Suppressor macrophage treated with lipopolysaccharide for 1 hour (primary cell): ENCODE data around the gene EDA.
"Not testable (repeated sequence)": the region's sequence is repeated elsewhere in the genome, so short reads cannot be mapped to it uniquely, and the experiment has no call there.

Experiments used
- DNase-seq, 3 donors: peaks; one replicate each; pipeline ENCODE4 v3.0.0-alpha.2; 2020 to 2022

Gene EDA

DNA sequence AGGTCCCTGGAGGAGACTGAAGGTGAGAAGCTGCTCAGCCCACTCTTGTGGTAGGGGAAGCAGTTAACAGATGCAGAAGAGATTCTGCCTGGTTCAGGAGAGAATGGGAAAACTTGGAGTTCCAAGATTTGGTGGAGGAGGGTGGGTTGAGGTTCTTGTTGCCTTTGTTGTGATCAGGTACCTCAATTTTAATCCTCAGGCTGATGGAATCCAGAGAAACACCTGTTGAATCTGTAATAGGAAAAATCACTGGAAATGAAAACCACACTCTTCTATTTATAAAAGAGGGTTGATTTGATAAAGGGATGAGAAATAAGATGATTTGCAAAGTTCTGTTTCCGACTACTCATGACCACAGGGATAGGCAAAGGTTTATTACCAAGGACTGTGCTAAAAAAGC lies 132.1 kb downstream of the EDA start:
- no peak for DNase-seq

DNA sequence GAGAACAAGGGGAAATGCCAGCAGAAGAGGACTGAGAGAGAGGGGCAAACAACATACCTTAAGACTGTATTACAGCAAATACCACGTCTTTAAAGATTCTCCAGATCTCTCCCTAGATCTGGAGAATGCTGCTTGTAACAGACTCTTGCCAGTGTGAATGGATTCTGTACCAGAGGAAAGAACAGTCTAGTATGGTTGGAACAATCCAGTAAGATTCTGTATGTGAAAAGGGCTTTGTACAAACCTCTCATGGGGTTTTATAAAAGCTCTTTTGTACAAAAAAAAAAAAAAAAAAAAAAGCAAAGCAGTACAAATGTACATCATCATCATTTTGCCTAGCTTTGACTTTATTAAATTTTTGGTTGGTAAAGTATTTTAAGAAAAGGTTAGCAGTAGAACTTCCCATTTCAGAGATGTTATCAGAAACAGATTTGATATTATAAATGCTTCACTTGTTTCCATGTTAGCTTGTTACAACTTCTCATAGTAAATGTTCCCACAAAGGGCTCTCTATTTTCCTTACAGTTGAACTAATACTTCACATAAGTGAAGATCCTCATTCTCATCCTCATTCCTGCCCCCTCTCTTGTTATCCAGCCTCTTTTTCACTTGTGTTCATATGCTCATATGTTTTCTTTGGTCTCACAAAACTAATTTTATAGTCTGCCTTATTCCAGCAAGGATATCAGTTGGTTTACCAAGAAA lies 144.2 kb downstream of the EDA start:
- no peak for DNase-seq

- no peak for DNase-seq
Measured at GRCh38 chrX:69761633-69762032, 145.7 kb downstream of the EDA start.

DNA sequence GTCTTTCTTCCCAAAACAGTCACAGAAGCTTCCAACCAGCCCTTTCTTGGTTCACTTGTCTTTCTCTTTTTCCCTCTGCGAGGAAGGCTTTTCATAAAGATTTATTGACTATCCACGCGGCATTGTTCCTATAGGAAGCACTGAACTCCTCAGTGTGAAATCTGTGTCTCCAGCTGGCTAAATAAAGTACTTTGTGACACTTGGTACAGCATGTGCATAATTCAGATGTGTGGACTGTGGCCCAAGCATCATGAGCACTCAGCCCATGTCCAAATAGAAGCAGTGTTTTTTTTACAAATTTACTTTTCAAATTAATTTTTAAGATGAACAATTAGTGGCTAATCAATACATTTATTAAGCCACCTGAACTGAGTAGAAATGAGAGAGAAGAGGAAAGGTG lies 146.4 kb downstream of the EDA start:
- DNase-seq, result no peak

DNA sequence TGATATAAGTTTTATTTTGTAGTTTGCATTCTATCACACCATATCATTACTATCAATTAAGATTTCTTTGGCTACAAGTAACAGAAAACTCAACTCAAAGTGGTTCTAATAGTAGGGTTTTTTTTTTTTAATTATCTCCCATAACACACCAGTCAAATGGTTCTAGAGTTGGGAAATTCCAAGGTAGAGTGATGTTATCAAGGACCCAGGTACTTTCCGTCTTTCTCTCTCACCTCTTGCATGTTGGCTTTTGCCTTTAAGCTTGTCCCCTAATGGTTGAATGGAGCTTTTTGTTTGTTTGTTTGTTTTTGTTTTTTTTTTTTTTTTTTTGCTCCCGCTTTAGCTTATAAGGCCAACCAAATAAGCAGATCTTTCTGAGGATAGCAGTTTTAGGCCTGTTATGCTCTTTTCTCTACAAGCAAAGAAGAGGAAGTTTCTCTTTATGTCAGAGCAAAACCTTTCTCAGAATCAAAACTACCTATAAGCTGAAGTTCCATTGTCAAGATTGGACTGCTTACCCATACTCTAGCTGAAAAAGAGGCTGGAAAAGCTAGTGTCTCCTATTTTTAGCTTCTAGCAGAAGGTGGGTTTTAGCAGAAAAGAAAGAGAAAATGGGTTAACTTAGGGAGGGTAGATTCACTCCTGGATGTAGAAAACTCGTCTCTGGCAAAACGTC lies 177.5 kb downstream of the EDA start:
- no peak for DNase-seq

DNA sequence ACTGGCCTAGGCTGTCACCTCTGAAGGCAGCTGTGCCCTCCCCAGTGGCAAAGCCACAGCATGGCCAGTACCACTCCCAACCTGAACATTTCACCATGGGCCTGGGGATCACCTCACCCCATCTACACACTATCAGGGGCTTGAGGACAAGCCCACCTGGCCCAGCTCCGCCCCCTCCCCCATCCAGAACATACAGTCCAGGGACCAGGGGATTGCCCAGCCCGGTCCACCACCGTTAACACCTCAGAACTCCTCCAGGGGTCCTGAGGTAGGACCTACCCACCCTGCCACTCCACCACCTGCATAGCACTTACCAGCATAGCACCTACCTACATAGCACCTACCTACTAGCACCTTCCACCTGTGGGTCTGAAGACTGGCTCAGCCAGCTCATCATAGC lies 179.8 kb downstream of the EDA start:
- DNase-seq, result no peak

DNA sequence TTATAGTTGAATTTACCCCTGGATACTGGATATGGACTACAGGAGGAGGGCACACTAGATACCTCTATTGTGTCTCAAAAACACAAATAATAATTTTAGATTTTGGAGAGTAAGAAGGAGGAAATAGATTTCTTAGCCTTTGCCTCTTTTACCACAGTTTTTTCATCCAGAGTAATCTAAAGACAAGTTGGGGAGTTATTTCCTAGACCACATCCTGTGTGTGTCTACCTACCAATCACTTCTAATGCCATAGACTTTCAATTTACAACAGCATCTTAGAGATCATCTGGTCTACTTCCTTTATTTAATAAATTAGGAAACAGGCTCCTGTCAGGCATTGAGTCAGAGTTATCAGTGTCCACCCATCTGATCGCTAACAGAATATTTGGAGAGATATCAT lies 191.5 kb downstream of the EDA start:
- no peak for DNase-seq

GRCh38 chrX:69808375-69808774 lies 192.5 kb downstream of the EDA start:
- DNase-seq, result no peak

DNA sequence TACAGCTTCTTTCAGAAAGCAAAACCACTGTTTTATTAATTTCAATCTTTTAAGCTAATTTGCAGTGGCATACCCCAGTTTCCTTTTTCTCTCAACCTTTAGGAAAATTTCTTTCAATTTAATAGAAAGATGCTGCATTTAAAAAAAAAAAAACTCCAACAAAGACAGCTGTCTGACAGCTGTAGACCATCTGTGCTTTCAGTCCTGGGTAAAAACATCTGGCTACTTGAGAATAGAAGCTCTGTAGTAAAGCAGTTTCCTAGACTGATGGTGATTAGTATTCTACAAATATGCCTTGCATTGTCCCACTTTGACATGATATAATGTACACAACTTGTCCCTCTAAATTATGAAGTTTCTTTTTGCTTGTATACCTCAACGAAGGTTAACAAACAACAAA lies 197.8 kb downstream of the EDA start:
- DNase-seq, result no peak

DNA sequence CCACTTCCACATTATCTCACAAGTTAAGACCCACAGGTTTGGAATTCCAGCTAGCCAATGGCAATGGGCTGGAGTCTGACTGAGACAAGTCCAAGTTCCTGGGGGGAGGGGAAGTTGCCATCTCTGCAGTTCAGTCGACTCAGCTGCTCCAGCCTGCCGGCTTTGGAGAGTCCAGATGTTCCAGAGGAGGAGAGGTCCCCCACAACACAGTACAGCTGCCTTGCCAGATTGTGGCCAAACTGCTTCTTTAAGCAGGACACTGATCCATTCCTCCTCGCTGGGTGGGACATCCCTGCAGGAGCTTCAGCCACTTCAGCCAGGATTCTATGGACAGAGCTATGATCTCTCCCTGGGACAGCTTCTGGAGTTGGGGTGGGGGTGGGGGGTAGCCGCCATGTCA lies 199.2 kb downstream of the EDA start:
- DNase-seq, result no peak

- no peak for DNase-seq
Measured at GRCh38 chrX:69815519-69815918, 199.6 kb downstream of the EDA start.

- no peak for DNase-seq
Measured at GRCh38 chrX:69844636-69845035, 228.7 kb downstream of the EDA start.

DNA sequence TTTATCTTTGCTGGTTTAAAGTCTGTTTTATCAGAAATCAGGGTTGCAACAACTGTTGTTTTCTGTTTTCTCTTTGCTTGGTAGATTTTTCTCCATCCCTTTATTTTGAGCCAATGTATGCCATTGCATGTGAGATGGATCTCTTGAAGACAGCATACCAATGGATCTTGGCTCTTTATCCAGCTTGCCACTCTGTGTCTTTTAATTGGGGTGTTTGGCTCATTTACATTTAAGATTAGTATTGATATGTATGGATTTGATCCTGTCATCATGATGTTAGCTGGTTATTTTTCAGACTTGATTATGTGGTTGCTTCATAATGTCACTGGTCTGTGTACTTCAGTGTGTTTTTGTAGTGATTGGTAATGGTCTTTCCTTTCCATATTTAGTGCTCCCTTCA lies 244.1 kb downstream of the EDA start:
- DNase-seq, result not testable (repeated sequence)

GRCh38 chrX:69876221-69876620 lies 260.3 kb downstream of the EDA start:
- no peak for DNase-seq

- DNase-seq, result no peak
Measured at GRCh38 chrX:69884210-69884609, 268.3 kb downstream of the EDA start.

- no peak for DNase-seq
Measured at GRCh38 chrX:69896046-69896445, 280.1 kb downstream of the EDA start.

DNA sequence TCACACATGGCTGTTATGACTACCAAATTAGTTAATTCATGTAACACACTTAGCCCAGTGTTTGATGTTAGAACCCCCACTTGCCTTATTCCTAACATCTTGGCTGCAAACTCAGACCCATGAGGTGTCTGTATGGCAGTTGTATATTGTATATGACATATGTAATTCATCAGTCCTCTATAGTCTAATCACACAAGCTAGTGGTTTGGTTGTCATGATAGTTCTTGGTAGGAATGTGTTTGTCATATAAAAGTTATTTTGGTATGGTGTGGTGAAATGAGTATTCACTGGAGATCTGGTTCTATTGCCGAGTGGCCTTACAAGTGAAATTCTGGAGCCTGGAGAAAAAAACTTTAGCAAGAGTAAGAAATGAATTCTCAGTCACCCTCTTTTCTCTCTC lies 284.6 kb downstream of the EDA start:
- no peak for DNase-seq

DNA sequence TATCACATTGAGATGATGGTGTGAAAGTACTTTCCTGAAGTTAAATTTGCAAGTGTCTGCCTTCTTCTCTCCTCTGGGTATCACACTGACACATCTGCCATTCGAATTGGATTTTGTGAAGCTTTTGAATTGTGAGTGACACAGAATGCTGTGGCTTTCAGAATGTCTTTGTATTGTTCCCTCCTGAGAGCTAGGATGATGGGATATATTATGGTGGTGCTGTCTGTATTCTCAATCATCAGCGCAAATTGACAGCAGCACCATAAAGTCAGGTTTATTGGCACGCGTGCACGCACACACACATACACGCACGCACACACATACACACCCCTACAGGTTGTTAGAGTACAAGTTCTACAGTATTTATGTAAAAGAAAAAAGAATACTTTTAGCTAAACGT lies 290.5 kb downstream of the EDA start:
- DNase-seq, result no peak

GRCh38 chrX:69914781-69915180 lies 298.9 kb downstream of the EDA start:
- no peak for DNase-seq

- no peak for DNase-seq
Measured at GRCh38 chrX:69919749-69920148, 303.8 kb downstream of the EDA start.

GRCh38 chrX:69932323-69932722 lies 316.4 kb downstream of the EDA start:
- DNase-seq, result no peak

DNA sequence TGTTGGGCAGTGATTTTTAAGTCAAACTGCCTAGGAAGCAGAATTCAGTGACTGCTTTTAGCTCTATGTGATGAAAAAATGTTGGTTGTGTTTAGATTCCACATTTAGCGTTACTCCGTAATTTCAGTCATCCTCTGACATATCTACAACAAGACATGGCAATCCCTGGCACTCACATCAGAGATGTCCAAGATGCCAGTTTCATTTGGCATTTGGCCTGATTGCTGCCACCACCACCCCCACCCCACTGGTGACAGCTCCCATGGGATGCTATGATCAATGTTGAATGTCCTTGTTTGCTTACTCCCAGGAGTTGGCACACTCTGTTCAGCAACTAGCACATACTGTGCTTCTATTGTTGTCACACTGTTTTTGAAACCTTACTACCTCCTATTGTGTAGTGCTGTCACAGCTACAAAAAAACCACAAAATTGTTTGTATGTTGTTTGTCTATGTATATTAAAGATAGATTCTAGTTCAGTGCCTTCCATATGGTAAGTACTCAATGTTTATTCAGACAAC lies 332.4 kb downstream of the EDA start:
- no peak for DNase-seq

DNA sequence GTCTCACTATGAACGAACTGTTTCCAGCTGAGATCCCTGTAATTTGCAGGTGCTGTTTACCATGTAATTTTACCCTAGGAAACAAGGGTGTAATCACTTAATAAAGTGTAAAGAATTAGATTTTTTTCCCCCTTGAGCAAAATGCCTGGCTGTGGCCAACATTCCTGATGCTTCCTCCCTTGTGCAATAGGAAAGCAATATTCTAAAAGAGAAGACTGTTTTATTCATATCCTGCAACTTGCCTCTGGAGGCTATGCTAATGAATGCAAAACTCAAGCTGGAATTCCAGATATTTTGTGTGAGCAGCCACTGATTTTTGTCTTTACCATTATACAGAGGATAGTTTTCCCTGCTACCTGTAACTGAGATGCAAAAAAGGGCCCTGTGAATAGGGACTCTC lies 335.8 kb downstream of the EDA start:
- no peak for DNase-seq

- DNase-seq, result no peak
Measured at GRCh38 chrX:69959712-69960111, 343.8 kb downstream of the EDA start.
